Keratinocyte (primary cell): ENCODE measurements around the gene RFC4. TPM values are rescaled to one million over a fixed set of nuclear protein-coding genes. Genes with fewer than 3 reads are reported as not detected.

ENCODE experiments used
- DNase-seq: peaks from one replicate; pipeline ENCODE4 v3.0.0-alpha.2; 2011; ENCODE audit warnings: low read depth, missing footprints, low spot score
- FAIRE-seq: peaks from 2 replicates; lab custom pipeline; 2011; peaks lifted over from hg19 to GRCh38; lab: Jason Lieb, UNC
- H2AFZ ChIP-seq: 2 replicates; pipeline ENCODE4 v1.6.0; 2012; ENCODE audit warnings: low read length, control low read depth, inconsistent platforms; ENCODE audit not compliant: control insufficient read depth
- H3K27ac ChIP-seq: 2 replicates; pipeline ENCODE4 v1.5.1; 2011; ENCODE audit warnings: low read length; ENCODE audit not compliant: control insufficient read depth, insufficient read depth
- H3K27me3 ChIP-seq: 3 replicates; pipeline ENCODE4 v1.6.0; 2011; ENCODE audit warnings: low read length; ENCODE audit not compliant: control insufficient read depth, insufficient read depth; ENCODE audit errors: extremely low read depth
- H3K36me3 ChIP-seq, 2 experiments: 2 replicates in 1 of 2; 3 replicates in 1 of 2; pipeline ENCODE4 v1.5.1; 2011; ENCODE audit warnings: low read length in 2 of 2, mild to moderate bottlenecking in 1 of 2; ENCODE audit not compliant: control insufficient read depth in 2 of 2, insufficient read depth in 2 of 2; ENCODE audit errors: extremely low read depth in 1 of 2
- H3K4me1 ChIP-seq: 3 replicates; pipeline ENCODE4 v1.5.1; 2011; ENCODE audit warnings: low read length; ENCODE audit not compliant: control insufficient read depth, insufficient read depth; ENCODE audit errors: extremely low read depth
- H3K4me2 ChIP-seq: 3 replicates; pipeline ENCODE4 v1.6.0; 2011; ENCODE audit warnings: low read depth, low read length; ENCODE audit not compliant: control insufficient read depth, insufficient read depth; ENCODE audit errors: extremely low read depth
- H3K4me3 ChIP-seq, 3 experiments: fragments of 200-600 bp in 1 of 3; sonication (generic) in 1 of 3; 2 replicates in 2 of 3; 3 replicates in 1 of 3; pipeline ENCODE4 v1.5.1; 2011 to 2016; ENCODE audit warnings: low read length in 3 of 3, mild to moderate bottlenecking in 3 of 3, control low read depth in 2 of 3, inconsistent platforms in 1 of 3, low read depth in 1 of 3, mixed read lengths in 1 of 3, mixed run types in 1 of 3, moderate library complexity in 1 of 3; ENCODE audit not compliant: control insufficient read depth in 2 of 3, insufficient read depth in 2 of 3; ENCODE audit errors: extremely low read depth in 1 of 3
- H3K79me2 ChIP-seq: 2 replicates; pipeline ENCODE4 v1.6.0; 2012; ENCODE audit warnings: low read length; ENCODE audit not compliant: control insufficient read depth, insufficient read depth
- H3K9ac ChIP-seq: 3 replicates; pipeline ENCODE4 v1.6.0; 2011; ENCODE audit warnings: low read length; ENCODE audit not compliant: control insufficient read depth, insufficient read depth; ENCODE audit errors: extremely low read depth
- H3K9me1 ChIP-seq: 3 replicates; pipeline ENCODE4 v1.6.0; 2011; ENCODE audit warnings: low read length; ENCODE audit not compliant: control insufficient read depth, insufficient read depth; ENCODE audit errors: extremely low read depth
- H3K9me3 ChIP-seq: 2 replicates; pipeline ENCODE4 v1.5.1; 2012; ENCODE audit warnings: low read depth, low read length; ENCODE audit not compliant: control insufficient read depth
- H4K20me1 ChIP-seq: 3 replicates; pipeline ENCODE4 v1.6.0; 2011; ENCODE audit warnings: low read length; ENCODE audit not compliant: control insufficient read depth, insufficient read depth; ENCODE audit errors: extremely low read depth
- CTCF ChIP-seq, 3 experiments: IDR thresholded peaks in 1 of 3; conservative IDR thresholded peaks in 1 of 3; optimal IDR thresholded peaks in 1 of 3; 2 replicates in 2 of 3; 3 replicates in 1 of 3; pipeline versions ENCODE3 to v1.5.1; 2011; ENCODE audit warnings: low read length in 3 of 3, mild to moderate bottlenecking in 3 of 3, moderate library complexity in 2 of 3, control low read depth in 1 of 3, inconsistent platforms in 1 of 3; ENCODE audit not compliant: insufficient read depth in 2 of 3; ENCODE audit errors: extremely low read depth in 1 of 3
- EZH2 ChIP-seq: IDR thresholded peaks from one replicate; pipeline ENCODE4 v1.6.1; 2012; ENCODE audit warnings: inconsistent platforms, mild to moderate bottlenecking, low read length, moderate library complexity
- dilution Hi-C: fragments of 300-500 bp; cut with MboI; formaldehyde crosslinking; loops from one replicate; pipeline ENCODE4 v1.7.0; 2020; ENCODE audit warnings: low sequenced_read_pairs; ENCODE audit not compliant: extremely low pct_ligation_motif_present
- polyA plus RNA-seq, 5 experiments: library from polyadenylated mRNA; depleted of rRNA in 3 of 5; stranded (reverse) in 3 of 5; stranded (forward) in 1 of 5; unstranded in 1 of 5; fragments of >200 nt; gene quantifications; 1 replicate in 1 of 5; 2 replicates in 3 of 5; 3 replicates in 1 of 5; pipeline versions ENCODE4 v1.2.1 to v1.2.3, GENCODE V29; 2011 to 2012; ENCODE audit warnings: missing spikeins in 2 of 5, low read depth in 1 of 5, low replicate concordance in 1 of 5

RFC4 gene
- polyA plus RNA-seq, 1 donor (not counting 4 experiments of a cell fraction or from before 2014, with no cell fraction given) = 22.8 TPM

GRCh38 chr3:186821429-186822387 is 15.4 kb upstream of the RFC4 start:
- H3K4me2 ChIP-seq = no peak overlapping the region
- no peaks in the 10 kb centered on the region for H3K9me3 ChIP-seq
- no peaks in the 10 kb centered on the region for H3K27me3 ChIP-seq
- H3K4me3 ChIP-seq = no peak overlapping the region
- H3K9ac ChIP-seq = no peak overlapping the region
- no peak for TF ChIP-seq EZH2
- peak in 2 of 3 experiments; percentile 52 to 59 for TF ChIP-seq CTCF (optimal IDR thresholded peaks at IDR 0.05 in 1 of 3, IDR thresholded peaks at IDR 0.05 in 1 of 3, conservative IDR thresholded peaks at IDR 0.05 in 1 of 3; ENCODE audit: extremely low read depth in 1 of 3, insufficient read depth in 2 of 3, low read length in 3 of 3)
- no peaks in the 10 kb centered on the region for H4K20me1 ChIP-seq
- FAIRE-seq = peak; percentile 71
- H3K36me3 ChIP-seq = no peaks in the 10 kb centered on the region
- H3K27ac ChIP-seq = no peak overlapping the region
- H3K9me1 ChIP-seq = no peaks in the 10 kb centered on the region
- peak overlapping the region; percentile 42 for H2AFZ ChIP-seq
- peaks cover 11% of the 10 kb centered on the region for H3K4me1 ChIP-seq
- no peak for DNase-seq
- no peaks in the 10 kb centered on the region for H3K79me2 ChIP-seq
- dilution Hi-C loops = no loop called here

GRCh38 chr3:186818956-186819355 is 12.7 kb upstream of the RFC4 start:
- Histone ChIP-seq H3K27ac (no peak overlapping the region), H2AFZ (no peak overlapping the region), H3K4me3 (no peak overlapping the region), H4K20me1 (no peaks in the 10 kb centered on the region), H3K27me3 (no peaks in the 10 kb centered on the region), H3K36me3 (no peaks in the 10 kb centered on the region), H3K9me3 (no peaks in the 10 kb centered on the region), H3K9me1 (no peaks in the 10 kb centered on the region), H3K9ac (no peak overlapping the region), H3K4me1 (peaks cover 4% of the 10 kb centered on the region), H3K4me2 (no peak overlapping the region), H3K79me2 (no peaks in the 10 kb centered on the region)
- FAIRE-seq = no peak
- dilution Hi-C loops = no loop called here
- no peak for TF ChIP-seq EZH2
- TF ChIP-seq CTCF (optimal IDR thresholded peaks at IDR 0.05 in 1 of 3, IDR thresholded peaks at IDR 0.05 in 1 of 3, conservative IDR thresholded peaks at IDR 0.05 in 1 of 3; ENCODE audit: extremely low read depth in 1 of 3, insufficient read depth in 2 of 3, low read length in 3 of 3) = no peak
- no peak for DNase-seq
